Measurements from ENCODE around the gene ASGR2. TPM values are rescaled to one million over a fixed set of nuclear protein-coding genes. Genes with fewer than 3 reads are reported as not detected.

The ASGR2 gene
- polyA plus RNA-seq, 3 donors from 2014 or later: 0.57 to 3.2 TPM; not detected in 1

DNA sequence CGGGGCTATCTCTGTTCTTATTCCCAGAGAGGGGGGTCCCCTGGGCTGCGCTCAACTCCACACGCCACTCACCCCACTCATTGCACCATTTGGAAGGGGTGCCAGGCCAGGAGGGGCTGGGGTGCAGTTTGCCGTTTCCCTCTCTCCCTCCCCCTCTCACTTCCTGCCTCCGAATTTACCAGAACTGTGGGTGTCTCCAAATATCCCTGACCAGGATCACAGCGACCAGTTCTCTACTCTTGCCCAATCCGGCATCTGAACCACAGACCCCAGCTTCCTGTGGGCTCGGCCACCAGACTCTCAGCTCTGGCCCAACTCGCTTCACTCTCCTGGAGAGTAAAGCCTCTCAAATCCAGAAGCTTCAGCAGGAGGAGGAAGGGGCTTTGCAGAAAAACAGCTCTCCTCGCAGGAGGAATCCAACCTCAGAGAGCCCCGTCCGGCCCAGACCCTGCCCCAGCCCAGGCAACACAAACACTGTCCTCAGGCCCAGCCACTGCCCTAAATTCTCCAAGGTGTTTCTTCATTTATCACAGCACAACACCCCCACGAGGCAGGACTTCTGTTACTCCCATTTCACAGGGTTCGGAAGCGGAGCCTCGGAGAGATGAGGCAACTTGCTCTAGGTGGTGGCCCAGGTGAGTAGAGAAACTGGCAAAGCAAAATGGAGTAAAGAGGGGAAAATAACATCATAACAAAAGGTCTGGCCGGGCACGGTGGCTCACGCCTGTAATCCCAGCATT is 423 bp upstream of the ASGR2 start:
- no peaks in the 10 kb centered on the region for H3K36me3 Mint-ChIP-seq
- peaks cover 3 to 18% (median 7%) of the 10 kb centered on the region in 3 donors for H3K27me3 Mint-ChIP-seq (ENCODE audit: low read depth in 3 of 3)
- H3K4me1 Mint-ChIP-seq: peaks cover 9 to 15% of the 10 kb centered on the region in 2 donors
- peak overlapping the region in 1 of 6 donors; percentile 51 for H3K27ac Mint-ChIP-seq
- peak overlapping the region in 2 of 5 donors; percentile 31 to 43 for H3K4me3 Mint-ChIP-seq
- no peak for DNase-seq
- H3K9me3 Mint-ChIP-seq: no peaks in the 10 kb centered on the region

- Mint-ChIP-seq H3K27me3 (ENCODE audit: low read depth in 3 of 3) (peaks cover 0 to 9% (median 6%) of the 10 kb centered on the region in 3 donors), H3K36me3 (no peaks in the 10 kb centered on the region)
- DNase-seq: no peak
Measured at GRCh38 chr17:7113273-7114071, 1.1 kb downstream of the ASGR2 start.

GRCh38 chr17:7112510-7113108 is 2.0 kb downstream of the ASGR2 start:
- Mint-ChIP-seq H3K36me3 (no peaks in the 10 kb centered on the region), H3K27ac (peak overlapping the region in 1 of 6 donors; percentile 42), H3K4me3 (no peak overlapping the region), H3K9me3 (no peaks in the 10 kb centered on the region), H3K27me3 (ENCODE audit: low read depth in 3 of 3) (peaks cover 0 to 9% (median 6%) of the 10 kb centered on the region in 3 donors), H3K4me1 (peaks cover 18 to 27% of the 10 kb centered on the region in 2 donors)
- no peak for DNase-seq

More at GRCh38 chr17:7113273-7114071, 1.1 kb downstream of the ASGR2 start:
- Mint-ChIP-seq H3K4me3 (no peak overlapping the region), H3K9me3 (no peaks in the 10 kb centered on the region), H3K4me1 (peaks cover 18 to 27% of the 10 kb centered on the region in 2 donors), H3K27ac (no peak overlapping the region)

GRCh38 chr17:7111784-7112509 is 2.7 kb downstream of the ASGR2 start:
- no peaks in the 10 kb centered on the region for H3K36me3 Mint-ChIP-seq
- H3K4me1 Mint-ChIP-seq: peaks cover 19 to 27% of the 10 kb centered on the region in 2 donors
- no peak overlapping the region for H3K4me3 Mint-ChIP-seq
- H3K27ac Mint-ChIP-seq: peak overlapping the region in 1 of 6 donors; percentile 61
- no peaks in the 10 kb centered on the region for H3K9me3 Mint-ChIP-seq
- peaks cover 0 to 7% (median 6%) of the 10 kb centered on the region in 3 donors for H3K27me3 Mint-ChIP-seq (ENCODE audit: low read depth in 3 of 3)
- DNase-seq: no peak

GRCh38 chr17:7110617-7111306 is 3.9 kb downstream of the ASGR2 start:
- Mint-ChIP-seq H3K4me1 (peaks cover 19 to 27% of the 10 kb centered on the region in 2 donors), H3K4me3 (no peak overlapping the region), H3K27ac (peak overlapping the region in 1 of 6 donors; percentile 1), H3K9me3 (no peaks in the 10 kb centered on the region), H3K27me3 (ENCODE audit: low read depth in 3 of 3) (peaks cover 0 to 7% (median 6%) of the 10 kb centered on the region in 3 donors), H3K36me3 (no peaks in the 10 kb centered on the region)
- no peak for DNase-seq

GRCh38 chr17:7109461-7110322 is 4.9 kb downstream of the ASGR2 start:
- H3K9me3 Mint-ChIP-seq: no peaks in the 10 kb centered on the region
- peak overlapping the region in 4 of 6 donors; percentile 17 to 57 (median 28) for H3K27ac Mint-ChIP-seq
- peaks cover 0 to 6% (median 4%) of the 10 kb centered on the region in 3 donors for H3K27me3 Mint-ChIP-seq (ENCODE audit: low read depth in 3 of 3)
- H3K4me1 Mint-ChIP-seq: peaks cover 17 to 21% of the 10 kb centered on the region in 2 donors
- H3K4me3 Mint-ChIP-seq: peak overlapping the region in 4 of 5 donors; percentile 18 to 51 (median 40)
- H3K36me3 Mint-ChIP-seq: no peaks in the 10 kb centered on the region
- DNase-seq: peak in 2 of 3 donors; percentile 14 to 15

GRCh38 chr17:7108981-7109380 is 5.6 kb downstream of the ASGR2 start:
- no peak overlapping the region for H3K4me3 Mint-ChIP-seq
- DNase-seq: no peak
- H3K36me3 Mint-ChIP-seq: no peaks in the 10 kb centered on the region
- peaks cover 0 to 6% (median 4%) of the 10 kb centered on the region in 3 donors for H3K27me3 Mint-ChIP-seq (ENCODE audit: low read depth in 3 of 3)
- no peak overlapping the region for H3K27ac Mint-ChIP-seq
- peaks cover 17 to 21% of the 10 kb centered on the region in 2 donors for H3K4me1 Mint-ChIP-seq
- no peaks in the 10 kb centered on the region for H3K9me3 Mint-ChIP-seq

DNA sequence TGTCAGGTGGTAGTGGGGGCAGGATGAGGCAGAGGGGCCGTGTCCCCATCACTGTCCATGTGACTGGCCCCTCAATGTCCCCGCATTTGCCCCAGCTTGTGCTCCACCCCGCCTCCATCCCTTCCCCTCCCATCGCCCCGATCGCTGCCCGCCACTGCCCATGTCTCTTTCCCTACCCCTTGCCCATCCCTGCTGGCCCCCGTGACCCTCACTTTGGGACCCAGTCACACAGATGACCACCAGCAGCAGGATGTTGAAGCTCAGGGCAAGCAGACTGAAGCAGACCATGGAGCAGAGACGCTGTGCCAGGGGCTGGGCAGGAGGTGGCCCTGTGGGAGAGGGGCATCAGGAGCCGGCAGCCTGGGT is 6.1 kb downstream of the ASGR2 start:
- H3K9me3 Mint-ChIP-seq: no peaks in the 10 kb centered on the region
- H3K36me3 Mint-ChIP-seq: no peaks in the 10 kb centered on the region
- H3K4me1 Mint-ChIP-seq: peaks cover 17 to 21% of the 10 kb centered on the region in 2 donors
- DNase-seq: no peak
- H3K27ac Mint-ChIP-seq: no peak overlapping the region
- H3K27me3 Mint-ChIP-seq (ENCODE audit: low read depth in 3 of 3): peaks cover 0 to 6% (median 4%) of the 10 kb centered on the region in 3 donors
- no peak overlapping the region for H3K4me3 Mint-ChIP-seq

GRCh38 chr17:7107795-7108559 is 6.6 kb downstream of the ASGR2 start:
- no peaks in the 10 kb centered on the region for H3K9me3 Mint-ChIP-seq
- peak overlapping the region in 1 of 6 donors; percentile 19 for H3K27ac Mint-ChIP-seq
- no peak for DNase-seq
- peaks cover 17 to 21% of the 10 kb centered on the region in 2 donors for H3K4me1 Mint-ChIP-seq
- no peaks in the 10 kb centered on the region for H3K36me3 Mint-ChIP-seq
- H3K4me3 Mint-ChIP-seq: no peak overlapping the region
- peaks cover 0 to 8% (median 4%) of the 10 kb centered on the region in 3 donors for H3K27me3 Mint-ChIP-seq (ENCODE audit: low read depth in 3 of 3)

DNA sequence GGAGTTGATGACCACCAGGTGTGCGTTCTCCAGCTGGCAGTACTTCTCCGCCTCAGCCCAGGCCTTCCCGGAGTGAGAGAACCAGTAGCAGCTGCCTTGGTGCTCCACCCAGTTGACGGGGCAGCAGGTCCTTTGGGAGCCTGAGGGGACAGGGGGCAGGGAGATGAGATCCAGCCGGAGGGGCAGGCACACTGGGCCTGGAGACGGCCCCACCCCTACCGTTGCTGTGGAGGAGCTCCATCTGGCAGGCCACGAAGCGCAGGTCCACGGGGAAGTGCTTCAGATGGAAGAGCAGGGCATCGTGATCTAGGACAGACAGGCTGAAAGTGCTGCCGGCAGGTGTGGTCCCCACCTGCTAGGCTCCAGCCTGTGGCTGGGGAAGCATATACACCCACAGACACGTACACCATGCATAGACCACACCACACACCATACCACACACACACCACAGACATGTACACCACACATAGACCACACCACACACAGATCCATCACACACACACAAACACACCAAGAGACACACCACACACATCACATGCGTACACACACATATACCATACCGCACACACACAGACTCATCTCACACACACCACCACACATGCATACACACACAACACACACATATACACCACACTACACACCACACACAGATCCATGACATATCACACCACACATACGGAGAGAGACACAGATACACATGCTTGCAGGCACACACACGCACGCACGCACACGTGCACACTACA is 7.4 kb downstream of the ASGR2 start:
- no peaks in the 10 kb centered on the region for H3K36me3 Mint-ChIP-seq
- H3K4me3 Mint-ChIP-seq: peak overlapping the region in 1 of 5 donors; percentile 50
- H3K4me1 Mint-ChIP-seq: peaks cover 17 to 21% of the 10 kb centered on the region in 2 donors
- no peak for DNase-seq
- H3K27me3 Mint-ChIP-seq (ENCODE audit: low read depth in 3 of 3): peaks cover 0 to 10% (median 5%) of the 10 kb centered on the region in 3 donors
- no peaks in the 10 kb centered on the region for H3K9me3 Mint-ChIP-seq
- peak overlapping the region in 1 of 6 donors; percentile 19 for H3K27ac Mint-ChIP-seq

GRCh38 chr17:7102421-7102820 is 12.2 kb downstream of the ASGR2 start:
- Mint-ChIP-seq H3K4me1 (peaks cover 0 to 1% of the 10 kb centered on the region in 2 donors), H3K4me3 (no peak overlapping the region), H3K36me3 (no peaks in the 10 kb centered on the region), H3K9me3 (no peaks in the 10 kb centered on the region), H3K27me3 (ENCODE audit: low read depth in 3 of 3) (peaks cover 0 to 8% (median 2%) of the 10 kb centered on the region in 3 donors), H3K27ac (no peak overlapping the region)
- no peak for DNase-seq

Data from immature natural killer cell (primary cell).